Colon (tissue), 2 donors: ENCODE data around the gene FNDC5.

Experiments used
- FAIRE-seq: peaks from 2 replicates; lab custom pipeline; 2012; peaks lifted over from hg19 to GRCh38; lab: Jason Lieb, UNC
- donor health status: control.
- donor health status: control.

Gene FNDC5

GRCh38 chr1:32897082-32898049 lies 26.7 kb upstream of the FNDC5 start:
- no peak for FAIRE-seq

GRCh38 chr1:32896451-32896850 lies 25.7 kb upstream of the FNDC5 start:
- FAIRE-seq = no peak

- FAIRE-seq = no peak
Measured at GRCh38 chr1:32895325-32896215, 24.9 kb upstream of the FNDC5 start.

- FAIRE-seq = no peak
Measured at GRCh38 chr1:32894681-32895080, 24.0 kb upstream of the FNDC5 start.

- no peak for FAIRE-seq
Measured at GRCh38 chr1:32894019-32894600, 23.4 kb upstream of the FNDC5 start.

GRCh38 chr1:32893198-32894018 lies 22.7 kb upstream of the FNDC5 start:
- no peak for FAIRE-seq

GRCh38 chr1:32892368-32893197 lies 21.9 kb upstream of the FNDC5 start:
- FAIRE-seq = no peak

- FAIRE-seq = no peak
Measured at GRCh38 chr1:32891630-32892029, 20.9 kb upstream of the FNDC5 start.

GRCh38 chr1:32891241-32891570 lies 20.5 kb upstream of the FNDC5 start:
- FAIRE-seq = no peak

GRCh38 chr1:32890516-32891240 lies 20.0 kb upstream of the FNDC5 start:
- FAIRE-seq = no peak

GRCh38 chr1:32889731-32890278 lies 19.1 kb upstream of the FNDC5 start:
- FAIRE-seq = no peak

- FAIRE-seq = no peak
Measured at GRCh38 chr1:32888677-32889420, 18.1 kb upstream of the FNDC5 start.

- FAIRE-seq = no peak
Measured at GRCh38 chr1:32888134-32888533, 17.4 kb upstream of the FNDC5 start.

GRCh38 chr1:32887623-32888022 lies 16.9 kb upstream of the FNDC5 start:
- FAIRE-seq = no peak

GRCh38 chr1:32886828-32887414 lies 16.2 kb upstream of the FNDC5 start:
- FAIRE-seq = no peak

GRCh38 chr1:32886004-32886827 lies 15.5 kb upstream of the FNDC5 start, which contains the start of gene HPCA:
Gene HPCA (plus strand): TSS chr1:32886491. CDS start chr1:32888899, 2,408 bp downstream.
- FAIRE-seq = no peak

- FAIRE-seq = no peak
Measured at GRCh38 chr1:32885676-32886003, 14.9 kb upstream of the FNDC5 start.

GRCh38 chr1:32884726-32885125 lies 14.0 kb upstream of the FNDC5 start:
- FAIRE-seq = no peak
